HG03280 (cell line): ENCODE measurements around the gene PLA2G3.

Source experiments
- ATAC-seq: cut with Tn5 transposase; IDR thresholded peaks from one replicate; pipeline ENCODE4 v1.9.1; 2021; ENCODE audit warnings: mild to moderate bottlenecking, moderate library complexity; ENCODE audit not compliant: unreplicated experiment

Gene PLA2G3

GRCh38 chr22:31088233-31088986 lies 51.9 kb downstream of the PLA2G3 start:
- ATAC-seq, result no peak

DNA sequence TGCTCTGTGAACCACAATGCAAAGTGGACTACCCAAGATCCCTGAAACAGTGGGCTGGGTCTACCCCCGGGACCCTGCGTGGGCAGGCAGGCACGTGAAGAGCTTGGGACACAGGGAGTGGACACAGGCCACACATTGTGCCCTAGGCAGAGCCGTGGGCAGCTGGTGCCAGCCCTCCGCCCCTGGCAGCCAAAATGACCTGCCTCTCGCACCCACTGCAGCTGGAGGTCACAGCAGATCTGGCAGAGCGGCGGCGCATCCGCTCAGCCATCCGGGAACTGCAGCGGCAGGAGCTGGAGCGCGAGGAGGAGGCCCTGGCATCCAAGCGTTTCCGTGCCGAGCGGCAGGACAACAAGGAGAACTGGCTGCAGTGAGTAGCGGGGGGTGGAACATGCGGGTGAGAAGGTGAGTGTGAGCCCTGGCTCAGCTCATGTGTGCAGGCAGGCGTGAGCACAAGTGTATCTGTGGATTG lies 52.5 kb downstream of the PLA2G3 start:
- no peak for ATAC-seq

GRCh38 chr22:31086703-31087330 lies 53.5 kb downstream of the PLA2G3 start:
- no peak for ATAC-seq

DNA sequence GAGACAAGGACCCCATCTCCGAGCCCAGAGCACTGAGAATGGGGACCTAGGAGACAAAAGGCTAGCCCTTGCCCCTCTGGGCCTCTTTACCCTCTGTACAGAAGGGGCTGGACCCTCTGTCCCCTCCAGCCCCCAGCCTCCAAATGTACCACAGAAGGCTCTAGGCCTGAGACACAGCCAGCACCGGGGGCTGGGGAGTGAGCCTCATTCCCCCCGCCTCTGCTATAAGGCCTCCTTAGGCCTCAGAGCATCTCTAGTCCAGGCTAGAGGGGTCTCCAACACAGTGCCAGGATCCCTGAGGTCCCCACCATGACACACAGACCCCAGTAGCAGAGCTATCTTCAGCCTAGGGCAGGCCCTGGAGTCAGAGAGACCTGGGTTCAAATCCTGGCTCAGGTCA lies 54.4 kb downstream of the PLA2G3 start:
- ATAC-seq, result no peak

GRCh38 chr22:31085493-31085824 lies 54.8 kb downstream of the PLA2G3 start:
- ATAC-seq, result no peak

DNA sequence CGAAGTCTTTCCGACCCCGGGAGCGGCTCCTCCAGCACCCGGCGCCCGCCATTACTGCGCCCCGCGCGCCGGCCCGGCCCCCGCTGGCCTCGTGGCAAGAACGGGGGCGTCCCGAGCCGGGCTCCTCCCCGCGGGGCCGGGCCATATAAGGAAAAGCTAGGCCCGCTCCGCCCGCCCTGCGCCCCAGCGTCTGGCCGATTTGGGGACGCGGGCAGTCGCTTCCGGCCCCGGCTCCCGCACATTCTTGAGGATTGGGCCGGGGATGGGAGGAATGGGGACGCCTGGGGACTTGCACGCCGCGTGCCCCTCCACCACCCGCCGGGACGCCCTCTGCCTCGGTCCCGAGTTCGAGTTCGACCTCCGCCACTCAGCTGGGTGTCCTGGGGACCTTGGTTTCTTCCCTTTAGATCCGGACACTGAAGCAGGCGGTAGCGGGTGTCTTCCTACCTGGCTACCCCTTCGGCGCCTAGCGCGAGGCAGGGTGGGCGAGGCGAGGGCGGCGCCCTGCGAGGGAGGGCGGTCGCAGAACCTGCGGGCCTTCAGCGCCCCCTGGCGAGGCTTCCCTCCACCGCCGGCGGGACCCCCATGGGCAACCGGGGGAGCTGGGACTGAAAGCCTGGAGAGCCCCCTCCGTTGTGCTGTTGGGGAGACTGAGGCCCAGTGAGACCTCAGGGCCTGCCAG lies 55.4 kb downstream of the PLA2G3 start:
- peak; percentile 68 for ATAC-seq
